NOMO-1 treated with dmso at 0.1 percent for 144 hours (cell line): ENCODE results near the gene ZNF559.

Source experiments
- DNase-seq: peaks from one replicate; lab custom pipeline; 2025; ENCODE audit not compliant: unreplicated experiment; lab: John Stamatoyannopoulos, UW

The ZNF559 gene

DNA sequence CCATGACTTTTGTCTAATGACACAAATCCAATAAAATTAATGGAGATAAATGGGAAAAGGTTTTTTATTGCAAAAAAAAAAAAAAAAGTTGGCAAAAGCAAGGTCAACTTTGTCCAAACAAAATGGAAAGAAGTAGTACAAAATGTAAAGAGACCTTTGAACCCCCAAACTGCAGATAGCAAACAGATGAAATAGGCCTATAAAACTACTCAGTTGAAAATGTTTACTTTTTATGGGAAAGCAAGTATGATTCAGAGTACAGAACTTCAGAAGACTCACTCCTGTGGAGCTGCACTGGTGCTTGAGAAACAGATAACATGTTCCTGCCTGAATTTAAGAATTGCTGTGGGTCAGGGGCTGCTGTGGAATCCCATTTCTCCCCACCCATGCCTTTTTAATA lies 29.0 kb downstream of the ZNF559 start:
- DNase-seq = no peak

GRCh38 chr19:9354651-9355050 lies 30.7 kb downstream of the ZNF559 start:
- DNase-seq = no peak

GRCh38 chr19:9362905-9363304 lies 38.9 kb downstream of the ZNF559 start, which contains the start of gene ZNF177:
Gene ZNF177, plus strand, starts transcription at chr19:9363013. Its CDS starts 15,299 bp downstream, at chr19:9378312.
- DNase-seq = no peak

GRCh38 chr19:9370738-9371619 lies 47.0 kb downstream of the ZNF559 start:
- no peak for DNase-seq

- DNase-seq = no peak
These were observed 57.4 kb downstream of the ZNF559 start for GRCh38 chr19:9381361-9381785.
